ENCODE data around the gene BMI1. TPM values are rescaled to one million over a fixed set of nuclear protein-coding genes. Genes with fewer than 3 reads are reported as not detected.

BMI1 gene
- total RNA-seq, 1 experiment from 2014 or later: 124 TPM

DNA sequence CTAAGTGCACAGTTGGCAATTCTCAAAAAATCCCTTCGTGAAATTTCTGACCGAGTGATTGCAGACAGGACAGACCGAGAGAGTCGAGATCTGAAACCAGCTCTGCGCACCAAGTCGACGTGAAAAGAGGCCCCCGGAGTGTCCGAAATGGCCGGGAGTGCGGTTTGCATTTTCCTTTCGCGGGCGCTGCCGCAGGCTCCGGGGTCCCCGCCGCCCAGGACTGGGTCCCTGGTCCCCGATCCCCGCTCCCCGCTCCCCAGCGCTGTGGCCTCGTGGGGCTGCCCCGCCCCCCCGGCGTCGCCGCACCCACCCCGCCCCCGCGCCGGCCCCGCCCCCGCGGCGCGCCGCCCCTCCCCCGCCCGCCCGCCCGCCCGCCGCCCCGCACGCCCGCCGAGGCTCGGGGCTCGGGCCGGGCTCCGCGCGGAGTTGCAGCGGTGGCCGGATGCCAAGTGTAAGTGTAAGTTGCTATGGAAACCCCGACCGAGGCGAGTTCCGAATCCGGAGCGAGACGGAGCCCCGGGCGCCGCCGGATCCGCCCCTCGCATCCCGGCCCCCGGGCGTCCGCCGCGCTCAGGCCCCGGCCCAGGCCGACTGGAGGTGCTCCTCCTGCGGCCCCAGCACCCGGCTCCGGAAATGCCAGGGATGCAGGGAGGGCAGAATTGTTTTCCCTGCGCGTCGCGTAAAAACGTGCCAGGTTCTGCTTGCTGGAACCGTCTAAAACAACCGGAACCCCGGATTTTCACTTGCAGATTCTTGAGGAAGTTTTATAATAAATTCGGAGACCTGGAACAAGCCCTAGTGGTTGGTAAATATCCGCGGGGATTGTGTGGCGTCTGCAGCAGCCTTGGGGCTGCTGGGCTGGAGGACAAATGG, 4.6 kb downstream of the BMI1 start:
- Histone ChIP-seq H3K4me1 (ENCODE audit: insufficient read depth, low read length) (peaks cover 15% of the 10 kb centered on the region), H3K9ac (ENCODE audit: low read length) (peak overlapping the region; percentile 99), H3K9me3 (ENCODE audit: low read length) (no peaks in the 10 kb centered on the region), H4K20me1 (ENCODE audit: low read length) (peaks cover 16% of the 10 kb centered on the region), H2AFZ (ENCODE audit: low read length) (no peak overlapping the region), H3K9me2 (replicated peaks; ENCODE audit: low read length) (no peaks in the 10 kb centered on the region), H3K4me2 (ENCODE audit: low read length) (peak overlapping the region; percentile 94), H3K27me3 (ENCODE audit: low read length) (no peaks in the 10 kb centered on the region), H3K79me2 (ENCODE audit: low read length) (peaks cover 84% of the 10 kb centered on the region), H3K36me3 (ENCODE audit: low read depth, low read length) (peaks cover 42% of the 10 kb centered on the region), H3K27ac (ENCODE audit: low read length) (peak overlapping the region; percentile 90), H3F3A (ENCODE audit: low read length, unreplicated experiment) (peaks cover 2% of the 10 kb centered on the region), H3K4me3 (ENCODE audit: low read length) (peak overlapping the region; percentile 90)
- ChIA-PET CTCF (no interaction called here), POLR2A (ENCODE audit: unreplicated experiment) (interaction anchor here (0.5 kb wide), 1 partner anchor 15 kb away, joined by 3 read pairs; no protein-coding TSS in a partner anchor)
- no TSS peak for BruUV-seq (replicated peaks)
- TF ChIP-seq EZH2 (IDR thresholded peaks at IDR 0.05; ENCODE audit: low read length, unreplicated experiment) (no peak), CTCF (conservative IDR thresholded peaks at IDR 0.05; ENCODE audit: low read depth, low read length) (no peak), EZH2phosphoT487 (IDR thresholded peaks at IDR 0.05; ENCODE audit: borderline replicate concordance, low read length) (no peak)
- ATAC-seq (peak; percentile 56), DNase-seq (peak; percentile 71)
- intact Hi-C loops (cut with micrococcal nuclease): no loop called here

DNA sequence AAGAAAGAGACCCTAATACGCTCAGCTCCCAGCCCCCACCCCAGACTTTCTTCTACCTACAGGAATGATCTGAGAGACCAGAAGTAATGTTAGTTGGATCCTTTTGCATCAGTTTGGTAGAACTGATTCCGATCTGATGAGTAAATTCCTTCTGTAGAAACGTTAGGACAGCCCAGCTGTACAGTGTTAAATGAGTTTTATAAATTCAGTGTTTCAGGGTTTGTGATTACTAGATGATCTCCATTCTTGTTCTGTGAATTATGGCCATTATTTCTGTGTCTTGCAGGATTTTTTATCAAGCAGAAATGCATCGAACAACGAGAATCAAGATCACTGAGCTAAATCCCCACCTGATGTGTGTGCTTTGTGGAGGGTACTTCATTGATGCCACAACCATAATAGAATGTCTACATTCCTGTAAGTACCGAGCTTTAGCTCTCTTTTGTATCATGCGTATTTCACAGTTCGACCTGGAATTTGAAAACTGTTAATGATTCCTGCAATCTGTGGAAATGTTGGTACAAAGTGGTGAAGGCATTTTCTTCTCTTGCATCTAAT, 5.3 kb downstream of the BMI1 start:
- Histone ChIP-seq H3K9me2 (replicated peaks; ENCODE audit: low read length) (no peaks in the 10 kb centered on the region), H3K36me3 (ENCODE audit: low read depth, low read length) (peaks cover 44% of the 10 kb centered on the region), H3K27me3 (ENCODE audit: low read length) (no peaks in the 10 kb centered on the region), H3K4me3 (ENCODE audit: low read length) (peak overlapping the region; percentile 81), H2AFZ (ENCODE audit: low read length) (no peak overlapping the region), H3K4me1 (ENCODE audit: insufficient read depth, low read length) (peaks cover 15% of the 10 kb centered on the region), H3K9ac (ENCODE audit: low read length) (peak overlapping the region; percentile 99), H3K27ac (ENCODE audit: low read length) (peak overlapping the region; percentile 68), H3K4me2 (ENCODE audit: low read length) (peak overlapping the region; percentile 94), H3K79me2 (ENCODE audit: low read length) (peaks cover 83% of the 10 kb centered on the region), H4K20me1 (ENCODE audit: low read length) (peaks cover 16% of the 10 kb centered on the region), H3F3A (ENCODE audit: low read length, unreplicated experiment) (peaks cover 3% of the 10 kb centered on the region), H3K9me3 (ENCODE audit: low read length) (no peaks in the 10 kb centered on the region)
- BruUV-seq (replicated peaks): no TSS peak
- POLR2A ChIA-PET (ENCODE audit: unreplicated experiment): no interaction called here
- no peak for ATAC-seq
- TF ChIP-seq EZH2 (IDR thresholded peaks at IDR 0.05; ENCODE audit: low read length, unreplicated experiment) (no peak), EZH2phosphoT487 (IDR thresholded peaks at IDR 0.05; ENCODE audit: borderline replicate concordance, low read length) (no peak), CTCF (conservative IDR thresholded peaks at IDR 0.05; ENCODE audit: low read depth, low read length) (no peak)
- intact Hi-C loops (cut with micrococcal nuclease): no loop called here
- CTCF ChIA-PET: no interaction called here
- DNase-seq: peak; percentile 7

DNA sequence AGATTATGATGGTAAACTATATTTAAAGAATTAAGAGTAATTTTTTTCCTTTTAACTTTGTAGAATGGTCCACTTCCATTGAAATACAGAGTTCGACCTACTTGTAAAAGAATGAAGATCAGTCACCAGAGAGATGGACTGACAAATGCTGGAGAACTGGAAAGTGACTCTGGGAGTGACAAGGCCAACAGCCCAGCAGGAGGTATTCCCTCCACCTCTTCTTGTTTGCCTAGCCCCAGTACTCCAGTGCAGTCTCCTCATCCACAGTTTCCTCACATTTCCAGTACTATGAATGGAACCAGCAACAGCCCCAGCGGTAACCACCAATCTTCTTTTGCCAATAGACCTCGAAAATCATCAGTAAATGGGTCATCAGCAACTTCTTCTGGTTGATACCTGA, 8.3 kb downstream of the BMI1 start:
- no peak overlapping the region for H3K4me3 ChIP-seq (ENCODE audit: low read length)
- peaks cover 49% of the 10 kb centered on the region for H3K36me3 ChIP-seq (ENCODE audit: low read depth, low read length)
- H3K27ac ChIP-seq (ENCODE audit: low read length): no peak overlapping the region
- no peak overlapping the region for H3K9ac ChIP-seq (ENCODE audit: low read length)
- H3K4me1 ChIP-seq (ENCODE audit: insufficient read depth, low read length): peaks cover 15% of the 10 kb centered on the region
- ChIA-PET POLR2A (ENCODE audit: unreplicated experiment) (no interaction called here), CTCF (no interaction called here)
- no peaks in the 10 kb centered on the region for H3K9me3 ChIP-seq (ENCODE audit: low read length)
- H3F3A ChIP-seq (ENCODE audit: low read length, unreplicated experiment): peaks cover 3% of the 10 kb centered on the region
- DNase-seq: no peak
- no peak for TF ChIP-seq EZH2 (IDR thresholded peaks at IDR 0.05; ENCODE audit: low read length, unreplicated experiment)
- no peak for TF ChIP-seq EZH2phosphoT487 (IDR thresholded peaks at IDR 0.05; ENCODE audit: borderline replicate concordance, low read length)
- no peak for TF ChIP-seq CTCF (conservative IDR thresholded peaks at IDR 0.05; ENCODE audit: low read depth, low read length)
- H3K4me2 ChIP-seq (ENCODE audit: low read length): no peak overlapping the region
- BruUV-seq (replicated peaks): no TSS peak
- H2AFZ ChIP-seq (ENCODE audit: low read length): no peak overlapping the region
- intact Hi-C loops (cut with micrococcal nuclease): no loop called here
- peaks cover 7% of the 10 kb centered on the region for H4K20me1 ChIP-seq (ENCODE audit: low read length)
- peaks cover 56% of the 10 kb centered on the region for H3K79me2 ChIP-seq (ENCODE audit: low read length)
- H3K9me2 ChIP-seq (replicated peaks; ENCODE audit: low read length): no peaks in the 10 kb centered on the region
- no peaks in the 10 kb centered on the region for H3K27me3 ChIP-seq (ENCODE audit: low read length)
- no peak for ATAC-seq

Data from PC-3 (cell line).